ENCODE measurements around the gene ZNRF1.
A peak's percentile ranks its signal among the peaks of the same experiment; 100 is the strongest.

Gene ZNRF1

DNA sequence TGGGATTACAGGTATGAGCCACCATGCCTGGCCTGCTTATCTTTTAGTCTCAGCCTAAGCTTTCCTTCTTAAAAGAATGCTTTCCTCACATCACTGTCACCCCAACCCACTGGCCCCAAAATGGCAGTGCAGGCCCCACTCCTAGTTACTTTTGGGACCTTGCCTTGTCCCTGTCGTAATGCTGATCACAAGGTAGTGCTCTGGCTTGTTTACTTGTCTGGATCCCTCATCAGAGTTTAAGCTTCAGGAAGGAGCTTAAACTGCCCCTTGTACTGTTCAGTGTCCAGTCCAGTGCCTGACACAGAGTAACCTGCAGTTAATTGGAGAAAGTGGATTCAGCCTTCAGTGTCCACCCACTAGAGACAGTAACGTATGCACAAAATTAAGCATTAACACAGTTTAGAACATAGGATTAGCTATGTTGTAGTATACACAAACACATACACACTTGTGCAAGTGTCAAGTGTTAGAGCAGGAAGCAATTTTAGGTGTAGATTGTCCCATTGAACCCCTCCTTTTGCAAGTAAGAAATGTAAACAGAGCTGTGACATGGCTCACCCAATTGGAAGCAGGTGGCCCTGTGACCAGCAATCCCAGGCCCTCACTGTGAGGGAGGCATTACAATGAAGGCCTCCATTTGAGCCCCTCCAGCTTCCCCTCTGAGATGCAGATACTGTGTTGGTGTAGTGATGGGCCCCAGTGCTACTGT is 73.6 kb downstream of the ZNRF1 start:
- Histone ChIP-seq H3K36me3 (no peaks in the 10 kb centered on the region), H3K9me3 (no peaks in the 10 kb centered on the region), H3K27me3 (no peaks in the 10 kb centered on the region), H3K27ac (no peak overlapping the region), H3K4me3 (ENCODE audit: low read depth in 1 of 2, low read length in 1 of 2) (no peak overlapping the region), H3K4me1 (ENCODE audit: control insufficient read depth in 1 of 2, insufficient read depth in 1 of 2, low read depth in 1 of 2, low read length in 1 of 2) (peaks cover 17 to 27% of the 10 kb centered on the region in 2 experiments)
- TF ChIP-seq, protein P1, sequence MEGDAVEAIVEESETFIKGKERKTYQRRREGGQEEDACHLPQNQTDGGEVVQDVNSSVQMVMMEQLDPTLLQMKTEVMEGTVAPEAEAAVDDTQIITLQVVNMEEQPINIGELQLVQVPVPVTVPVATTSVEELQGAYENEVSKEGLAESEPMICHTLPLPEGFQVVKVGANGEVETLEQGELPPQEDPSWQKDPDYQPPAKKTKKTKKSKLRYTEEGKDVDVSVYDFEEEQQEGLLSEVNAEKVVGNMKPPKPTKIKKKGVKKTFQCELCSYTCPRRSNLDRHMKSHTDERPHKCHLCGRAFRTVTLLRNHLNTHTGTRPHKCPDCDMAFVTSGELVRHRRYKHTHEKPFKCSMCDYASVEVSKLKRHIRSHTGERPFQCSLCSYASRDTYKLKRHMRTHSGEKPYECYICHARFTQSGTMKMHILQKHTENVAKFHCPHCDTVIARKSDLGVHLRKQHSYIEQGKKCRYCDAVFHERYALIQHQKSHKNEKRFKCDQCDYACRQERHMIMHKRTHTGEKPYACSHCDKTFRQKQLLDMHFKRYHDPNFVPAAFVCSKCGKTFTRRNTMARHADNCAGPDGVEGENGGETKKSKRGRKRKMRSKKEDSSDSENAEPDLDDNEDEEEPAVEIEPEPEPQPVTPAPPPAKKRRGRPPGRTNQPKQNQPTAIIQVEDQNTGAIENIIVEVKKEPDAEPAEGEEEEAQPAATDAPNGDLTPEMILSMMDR (IDR thresholded peaks at IDR 0.05) = no peak

DNA sequence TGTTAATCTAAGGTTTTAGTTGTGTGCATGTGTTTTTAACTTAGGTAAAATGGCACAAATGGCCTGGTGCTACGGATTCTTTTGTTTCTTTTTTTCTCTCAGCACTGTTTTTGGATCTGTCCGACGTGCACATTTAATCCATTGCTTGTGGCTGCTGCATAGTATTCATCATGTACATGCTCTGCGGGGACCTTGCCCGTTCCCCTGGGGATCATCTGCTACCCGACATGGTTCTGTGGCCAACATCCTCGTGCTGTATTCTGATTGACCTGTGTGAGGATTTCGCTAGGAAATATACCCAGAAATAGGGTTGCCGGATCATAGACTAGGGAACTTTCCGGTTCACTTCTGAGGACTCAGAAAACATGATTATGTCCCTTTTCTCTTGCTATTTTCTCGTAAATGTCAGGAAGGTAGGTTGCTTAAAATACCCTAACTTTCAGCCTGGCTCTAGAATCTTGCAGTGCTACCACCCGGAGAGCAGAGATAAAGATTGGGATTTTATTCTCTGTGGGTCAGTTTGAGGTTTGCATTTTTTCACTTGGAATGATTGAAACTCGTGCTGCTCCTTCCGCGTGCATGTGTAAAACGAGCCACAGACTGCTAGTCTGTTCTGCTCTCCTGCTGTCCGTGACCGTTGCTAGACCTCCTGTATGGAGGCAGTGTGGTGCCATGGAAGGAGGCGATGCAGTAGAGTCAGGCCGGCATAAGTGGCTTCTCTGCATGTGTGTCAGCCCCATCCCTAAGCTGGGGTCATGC is 74.9 kb downstream of the ZNRF1 start:
- Histone ChIP-seq H3K4me1 (ENCODE audit: control insufficient read depth in 1 of 2, insufficient read depth in 1 of 2, low read depth in 1 of 2, low read length in 1 of 2) (peaks cover 24 to 33% of the 10 kb centered on the region in 2 experiments), H3K27me3 (no peaks in the 10 kb centered on the region), H3K27ac (no peak overlapping the region), H3K9me3 (no peaks in the 10 kb centered on the region), H3K36me3 (no peaks in the 10 kb centered on the region), H3K4me3 (ENCODE audit: low read depth in 1 of 2, low read length in 1 of 2) (no peak overlapping the region)
- TF ChIP-seq, protein P1 (IDR thresholded peaks at IDR 0.05) = no peak

DNA sequence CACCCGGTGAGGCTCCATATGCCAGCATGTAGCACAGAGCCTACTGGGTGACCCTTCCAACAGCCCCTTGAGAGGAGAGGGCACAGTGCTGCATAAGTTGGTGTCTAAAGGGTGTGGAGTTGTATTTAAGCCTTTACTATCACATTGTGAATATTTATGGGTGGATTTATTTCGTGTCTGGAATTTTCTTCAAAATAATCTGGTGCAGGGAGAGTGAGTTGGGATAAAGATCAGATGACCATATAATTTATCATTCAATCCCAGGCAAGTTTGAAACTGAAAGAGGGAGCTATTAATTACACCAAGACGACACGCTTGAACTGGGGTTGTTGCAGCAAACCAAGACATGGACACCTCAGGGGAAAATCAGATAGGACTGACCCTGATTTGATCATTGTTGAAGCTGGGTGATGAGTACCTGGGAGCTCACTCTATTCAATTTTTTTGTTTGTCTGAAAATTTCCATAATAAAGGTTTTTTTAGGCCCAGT is 75.5 kb downstream of the ZNRF1 start:
- TF ChIP-seq, protein P1 (IDR thresholded peaks at IDR 0.05) = no peak
- no peak overlapping the region for H3K27ac ChIP-seq
- no peaks in the 10 kb centered on the region for H3K9me3 ChIP-seq
- no peaks in the 10 kb centered on the region for H3K36me3 ChIP-seq
- H3K27me3 ChIP-seq = no peaks in the 10 kb centered on the region
- H3K4me1 ChIP-seq (ENCODE audit: control insufficient read depth in 1 of 2, insufficient read depth in 1 of 2, low read depth in 1 of 2, low read length in 1 of 2) = peaks cover 24 to 33% of the 10 kb centered on the region in 2 experiments
- no peak overlapping the region for H3K4me3 ChIP-seq (ENCODE audit: low read depth in 1 of 2, low read length in 1 of 2)

DNA sequence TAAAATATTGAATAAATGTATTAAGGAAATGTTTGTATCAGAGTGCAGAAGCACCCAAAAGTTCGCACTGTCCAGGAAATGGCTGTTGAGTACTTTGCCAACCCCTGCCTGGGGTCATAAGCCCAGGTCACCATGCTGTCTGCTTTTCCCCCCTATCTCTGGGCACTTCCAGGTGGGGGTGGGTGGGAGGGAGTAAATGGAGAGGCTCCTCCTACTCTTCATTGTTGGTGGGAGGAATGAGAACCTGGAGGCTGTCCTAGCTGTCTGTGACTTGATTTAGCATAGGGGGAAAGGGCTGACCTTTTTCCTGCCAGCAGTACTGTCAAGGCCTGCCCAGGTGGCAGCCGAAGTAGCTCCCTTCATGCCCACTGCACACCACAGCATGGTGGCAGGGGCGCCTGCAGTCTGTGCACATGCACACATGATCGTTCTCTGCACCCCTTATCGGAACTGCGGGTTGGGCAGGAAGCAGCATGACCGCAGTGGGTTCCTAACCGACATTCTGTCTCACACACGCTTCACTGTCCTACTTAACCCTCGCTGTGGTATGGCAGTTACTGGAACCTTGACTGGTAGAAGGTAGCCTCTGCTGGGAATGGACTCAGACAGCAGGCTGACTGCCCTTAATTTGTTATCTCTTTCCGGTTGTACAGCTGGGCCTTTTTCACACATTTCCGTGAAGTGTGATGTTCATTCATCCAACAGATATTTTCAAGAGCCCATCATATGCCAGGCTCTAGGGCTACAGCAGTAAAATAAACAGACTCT is 76.3 kb downstream of the ZNRF1 start:
- TF ChIP-seq, protein P1 (IDR thresholded peaks at IDR 0.05) = no peak
- no peaks in the 10 kb centered on the region for H3K36me3 ChIP-seq
- peak overlapping the region in 1 of 2 experiments; percentile 20 for H3K4me3 ChIP-seq (ENCODE audit: low read depth in 1 of 2, low read length in 1 of 2)
- H3K27me3 ChIP-seq = no peaks in the 10 kb centered on the region
- H3K4me1 ChIP-seq (ENCODE audit: control insufficient read depth in 1 of 2, insufficient read depth in 1 of 2, low read depth in 1 of 2, low read length in 1 of 2) = peaks cover 24 to 30% of the 10 kb centered on the region in 2 experiments
- H3K27ac ChIP-seq = peak overlapping the region; percentile 49
- H3K9me3 ChIP-seq = no peaks in the 10 kb centered on the region

DNA sequence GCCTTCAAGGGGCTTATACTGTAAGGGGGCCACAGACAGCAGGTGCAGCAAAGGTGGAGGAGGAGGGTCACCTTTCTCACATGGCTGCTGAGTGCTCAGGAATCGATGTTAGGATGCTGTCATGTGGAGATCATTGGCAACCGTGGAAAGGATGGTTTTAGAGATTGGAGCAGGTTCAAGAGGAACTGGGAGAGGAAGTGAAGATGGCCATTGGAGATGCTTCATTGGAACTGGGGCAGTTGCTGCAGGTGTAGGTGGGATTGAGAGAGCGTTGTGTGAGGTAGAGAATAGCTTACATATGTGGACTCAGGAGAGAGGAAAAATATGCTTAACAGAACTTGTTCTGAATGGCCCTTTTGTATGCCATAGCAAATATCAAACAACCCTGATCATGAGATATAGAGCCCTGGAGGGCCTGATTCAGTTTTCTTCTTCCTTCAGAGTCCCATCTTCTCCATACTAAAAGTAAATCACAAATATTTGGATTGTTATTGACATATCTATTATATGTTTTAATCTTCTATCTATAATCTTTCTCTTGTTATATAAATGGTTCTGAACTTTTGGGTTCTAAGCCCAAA is 77.0 kb downstream of the ZNRF1 start:
- no peaks in the 10 kb centered on the region for H3K36me3 ChIP-seq
- H3K27ac ChIP-seq = peak overlapping the region; percentile 49
- peak overlapping the region in 1 of 2 experiments; percentile 20 for H3K4me3 ChIP-seq (ENCODE audit: low read depth in 1 of 2, low read length in 1 of 2)
- peaks cover 24 to 28% of the 10 kb centered on the region in 2 experiments for H3K4me1 ChIP-seq (ENCODE audit: control insufficient read depth in 1 of 2, insufficient read depth in 1 of 2, low read depth in 1 of 2, low read length in 1 of 2)
- TF ChIP-seq, protein P1 (IDR thresholded peaks at IDR 0.05) = no peak
- H3K27me3 ChIP-seq = no peaks in the 10 kb centered on the region
- no peaks in the 10 kb centered on the region for H3K9me3 ChIP-seq
